Neural progenitor cell (in vitro differentiated cells): Measurements from ENCODE around the gene TMEM45A. TPM values are rescaled to one million over a fixed set of nuclear protein-coding genes. Genes with fewer than 3 reads are reported as not detected.
A peak's percentile ranks its signal among the peaks of the same experiment; 100 is the strongest.

Experiments used
- DNase-seq: peaks from one replicate; pipeline ENCODE4 v3.0.0-alpha.2; 2016; ENCODE audit warnings: low spot score
- H2AFZ ChIP-seq: fragments of 200-600 bp; sonication (generic); replicated peaks from 2 replicates; pipeline ENCODE4 v1.6.1; 2016; ENCODE audit warnings: antibody characterized with exemption
- H3F3A ChIP-seq: fragments of 200-600 bp; sonication (generic); 2 replicates; pipeline ENCODE4 v1.6.1; 2016; ENCODE audit warnings: antibody characterized with exemption, low read depth
- H3K27ac ChIP-seq: fragments of 200-600 bp; sonication (generic); 2 replicates; pipeline ENCODE4 v1.5.1; 2016; ENCODE audit warnings: mild to moderate bottlenecking
- H3K27me3 ChIP-seq: fragments of 200-600 bp; sonication (generic); 2 replicates; pipeline ENCODE4 v1.6.1; 2016; ENCODE audit warnings: mild to moderate bottlenecking, moderate library complexity
- H3K36me3 ChIP-seq: fragments of 200-600 bp; sonication (generic); 2 replicates; pipeline ENCODE4 v1.5.1; 2016
- H3K4me1 ChIP-seq: fragments of 200-600 bp; sonication (generic); 2 replicates; pipeline ENCODE4 v1.6.1; 2016; ENCODE audit warnings: mixed run types
- H3K4me2 ChIP-seq: fragments of 200-600 bp; sonication (generic); 2 replicates; pipeline ENCODE4 v1.6.1; 2016
- H3K4me3 ChIP-seq: fragments of 200-600 bp; sonication (generic); 2 replicates; pipeline ENCODE4 v1.5.1; 2016
- H3K79me2 ChIP-seq: fragments of 200-600 bp; sonication (generic); 2 replicates; pipeline ENCODE4 v1.6.1; 2016; ENCODE audit warnings: low read depth
- H3K9ac ChIP-seq: fragments of 200-600 bp; sonication (generic); 2 replicates; pipeline ENCODE4 v1.6.1; 2016
- H3K9me3 ChIP-seq: fragments of 200-600 bp; sonication (generic); 2 replicates; pipeline ENCODE4 v1.5.1; 2016; ENCODE audit warnings: low read depth
- H4K20me1 ChIP-seq: fragments of 200-600 bp; sonication (generic); 2 replicates; pipeline ENCODE4 v1.6.1; 2016; ENCODE audit warnings: low read depth
- H3K27ac Mint-ChIP-seq: 3 replicates; pipeline ENCODE4 v1.8.0; 2021; ENCODE audit warnings: mixed read lengths
- H3K27me3 Mint-ChIP-seq: 2 replicates; pipeline ENCODE4 v1.8.0; 2022; ENCODE audit warnings: low read depth, mild to moderate bottlenecking, inconsistent platforms, moderate library complexity, mixed read lengths; ENCODE audit not compliant: insufficient read depth
- H3K36me3 Mint-ChIP-seq: 3 replicates; pipeline ENCODE4 v1.8.0; 2021; ENCODE audit warnings: mixed read lengths
- H3K4me1 Mint-ChIP-seq: 3 replicates; pipeline ENCODE4 v1.8.0; 2021; ENCODE audit warnings: mixed read lengths
- H3K4me3 Mint-ChIP-seq: 3 replicates; pipeline ENCODE4 v1.8.0; 2021; ENCODE audit warnings: mild to moderate bottlenecking, moderate library complexity, mixed read lengths
- H3K9me3 Mint-ChIP-seq: 3 replicates; pipeline ENCODE4 v1.8.0; 2020; ENCODE audit warnings: mixed read lengths
- CTCF ChIP-seq: fragments of 200-600 bp; sonication (generic); IDR thresholded peaks from 2 replicates; pipeline ENCODE4 v1.5.1; 2017; ENCODE audit warnings: antibody characterized with exemption, mild to moderate bottlenecking
- EZH2 ChIP-seq: fragments of 200-600 bp; sonication (generic); IDR thresholded peaks from 2 replicates; pipeline ENCODE4 v1.6.1; 2017; ENCODE audit warnings: antibody characterized with exemption, mild to moderate bottlenecking, moderate library complexity
- EZH2phosphoT487 ChIP-seq: fragments of 200-600 bp; sonication (generic); IDR thresholded peaks from 2 replicates; pipeline ENCODE4 v1.6.1; 2017; ENCODE audit warnings: antibody characterized with exemption
- total RNA-seq: library from RNA; depleted of rRNA; stranded (reverse); fragments of >200 nt; gene quantifications from 2 replicates; pipeline ENCODE4 v1.2.3, GENCODE V29; 2015; ENCODE audit warnings: low replicate concordance

Gene TMEM45A
- total RNA-seq, 1 donor from 2014 or later: 82.7 TPM

GRCh38 chr3:100605358-100605757 lies 112.9 kb downstream of the TMEM45A start:
- Histone ChIP-seq H3K9me3 (no peaks in the 10 kb centered on the region), H3K79me2 (no peaks in the 10 kb centered on the region), H3K4me1 (peaks cover 3% of the 10 kb centered on the region), H3K27ac (no peak overlapping the region), H3K9ac (no peak overlapping the region), H3K36me3 (no peaks in the 10 kb centered on the region), H3K27me3 (no peaks in the 10 kb centered on the region), H3F3A (peaks cover 6% of the 10 kb centered on the region), H3K4me2 (no peak overlapping the region), H3K4me3 (no peak overlapping the region), H2AFZ (peak overlapping the region; percentile 96), H4K20me1 (no peaks in the 10 kb centered on the region)
- peaks cover 4% of the 10 kb centered on the region for H3K27me3 Mint-ChIP-seq
- no peak overlapping the region for H3K27ac Mint-ChIP-seq
- no peaks in the 10 kb centered on the region for H3K36me3 Mint-ChIP-seq
- TF ChIP-seq EZH2phosphoT487 (no peak), EZH2 (no peak), CTCF (no peak)
- H3K9me3 Mint-ChIP-seq: no peaks in the 10 kb centered on the region
- peak; percentile 5 for DNase-seq
- H3K4me1 Mint-ChIP-seq: peaks cover 5% of the 10 kb centered on the region
- no peak overlapping the region for H3K4me3 Mint-ChIP-seq

- Histone ChIP-seq H4K20me1 (no peaks in the 10 kb centered on the region), H3K4me2 (no peak overlapping the region), H3K9me3 (no peaks in the 10 kb centered on the region), H3F3A (peaks cover 6% of the 10 kb centered on the region), H3K27me3 (no peaks in the 10 kb centered on the region), H3K79me2 (no peaks in the 10 kb centered on the region), H3K9ac (no peak overlapping the region), H2AFZ (no peak overlapping the region), H3K36me3 (no peaks in the 10 kb centered on the region), H3K27ac (no peak overlapping the region), H3K4me1 (peaks cover 7% of the 10 kb centered on the region), H3K4me3 (no peak overlapping the region)
- no peak overlapping the region for H3K27ac Mint-ChIP-seq
- H3K4me3 Mint-ChIP-seq: no peak overlapping the region
- TF ChIP-seq EZH2 (no peak), CTCF (no peak), EZH2phosphoT487 (no peak)
- H3K4me1 Mint-ChIP-seq: peaks cover 7% of the 10 kb centered on the region
- H3K36me3 Mint-ChIP-seq: no peaks in the 10 kb centered on the region
- H3K9me3 Mint-ChIP-seq: no peaks in the 10 kb centered on the region
- peaks cover 2% of the 10 kb centered on the region for H3K27me3 Mint-ChIP-seq
- DNase-seq: no peak
Observed at GRCh38 chr3:100606894-100607512, 114.6 kb downstream of the TMEM45A start.

- H3K4me3 Mint-ChIP-seq: no peak within 1 kb of the TSS
- no peak for TF ChIP-seq EZH2phosphoT487
- TF ChIP-seq EZH2: no peak
- no peak for TF ChIP-seq CTCF
- Histone ChIP-seq H3K9ac (no peak within 1 kb of the TSS), H3K27ac (no peak within 1 kb of the TSS), H3K4me3 (no peak within 1 kb of the TSS), H3F3A (peaks cover 3% of the 10 kb centered on the region), H4K20me1 (no peaks in the 10 kb centered on the region), H3K4me1 (peaks cover 7% of the 10 kb centered on the region), H3K79me2 (no peaks in the 10 kb centered on the region), H2AFZ (peak within 1 kb of the TSS; percentile 80), H3K4me2 (no peak within 1 kb of the TSS), H3K9me3 (no peaks in the 10 kb centered on the region), H3K27me3 (no peaks in the 10 kb centered on the region), H3K36me3 (no peaks in the 10 kb centered on the region)
- no peaks in the 10 kb centered on the region for H3K36me3 Mint-ChIP-seq
- peaks cover 2% of the 10 kb centered on the region for H3K27me3 Mint-ChIP-seq
- H3K4me1 Mint-ChIP-seq: peaks cover 7% of the 10 kb centered on the region
- no peak within 1 kb of the TSS for H3K27ac Mint-ChIP-seq
- no peaks in the 10 kb centered on the region for H3K9me3 Mint-ChIP-seq
- DNase-seq: no peak
Observed at GRCh38 chr3:100609305-100609704, 116.9 kb downstream of the TMEM45A start, which contains the start of gene ADGRG7. Gene ADGRG7 (plus strand): TSS chr3:100609601. CDS start chr3:100609857, 256 bp downstream.
